Mesendoderm (in vitro differentiated cells): Measurements from ENCODE around the gene ZSWIM8. TPM values are rescaled to one million over a fixed set of nuclear protein-coding genes. Genes with fewer than 3 reads are reported as not detected.

Experiments used
- DNase-seq: peaks from one replicate; pipeline ENCODE4 v3.0.0; 2013
- H2AK5ac ChIP-seq: 2 replicates; pipeline ENCODE4 v1.6.1; 2013; ENCODE audit warnings: low read length, inconsistent platforms
- H2BK120ac ChIP-seq: 2 replicates; pipeline ENCODE4 v1.6.1; 2013; ENCODE audit warnings: low read depth, mild to moderate bottlenecking, low read length, moderate library complexity, mixed read lengths
- H2BK15ac ChIP-seq: replicated peaks from 2 replicates; pipeline ENCODE4 v1.6.1; 2013; ENCODE audit warnings: low read depth, mild to moderate bottlenecking, moderate library complexity
- H2BK5ac ChIP-seq: 2 replicates; pipeline ENCODE4 v1.6.1; 2013; ENCODE audit warnings: low read length, inconsistent platforms
- H3K18ac ChIP-seq: 2 replicates; pipeline ENCODE4 v1.6.1; 2013; ENCODE audit warnings: mild to moderate bottlenecking, low read length, mixed read lengths
- H3K23ac ChIP-seq: one replicate; pipeline ENCODE4 v1.6.1; 2013; ENCODE audit warnings: low read length
- H3K27ac ChIP-seq: 2 replicates; pipeline ENCODE4 v1.5.1; 2013; ENCODE audit warnings: low read depth, mild to moderate bottlenecking, inconsistent platforms, low read length, moderate library complexity
- H3K27me3 ChIP-seq: 2 replicates; pipeline ENCODE4 v1.6.1; 2013; ENCODE audit warnings: low read length, control low read depth, mild to moderate bottlenecking, inconsistent platforms; ENCODE audit not compliant: insufficient read depth, poor library complexity
- H3K36me3 ChIP-seq: 2 replicates; pipeline ENCODE4 v1.6.1; 2013; ENCODE audit warnings: low read length, inconsistent platforms; ENCODE audit not compliant: control insufficient read depth, insufficient read depth
- H3K4ac ChIP-seq: one replicate; pipeline ENCODE4 v1.6.1; 2013; ENCODE audit warnings: low read depth, mild to moderate bottlenecking, low read length, moderate library complexity
- H3K4me1 ChIP-seq: 2 replicates; pipeline ENCODE4 v1.6.1; 2013; ENCODE audit warnings: low read depth, low read length, inconsistent platforms; ENCODE audit not compliant: control insufficient read depth
- H3K4me2 ChIP-seq: 2 replicates; pipeline ENCODE4 v1.6.1; 2013; ENCODE audit warnings: low read length
- H3K4me3 ChIP-seq: 2 replicates; pipeline ENCODE4 v1.5.1; 2013; ENCODE audit warnings: mild to moderate bottlenecking, low read length
- H3K56ac ChIP-seq: one replicate; pipeline ENCODE4 v1.6.1; 2013; ENCODE audit warnings: low read length
- H3K79me1 ChIP-seq: 2 replicates; pipeline ENCODE4 v1.6.1; 2013; ENCODE audit warnings: low read length, inconsistent platforms
- H3K79me2 ChIP-seq: 2 replicates; pipeline ENCODE4 v1.6.1; 2013; ENCODE audit warnings: mild to moderate bottlenecking, low read length; ENCODE audit not compliant: control insufficient read depth, insufficient read depth
- H3K9ac ChIP-seq: 2 replicates; pipeline ENCODE4 v1.6.1; 2013; ENCODE audit warnings: low read length, inconsistent platforms
- H4K5ac ChIP-seq: one replicate; pipeline ENCODE4 v1.6.1; 2013; ENCODE audit warnings: low read length
- H4K8ac ChIP-seq: one replicate; pipeline ENCODE4 v1.6.1; 2013; ENCODE audit warnings: low read depth, mild to moderate bottlenecking, control low read depth, low read length, moderate library complexity
- WGBS: extraction: QIAGEN DNeasy Blood & Tissue Kit; methylation state at CpG from one replicate; pipeline ENCODE4 v1.1.7; 2013; ENCODE audit warnings: low lambda C conversion rate, missing lambda C conversion rate; ENCODE audit not compliant: insufficient coverage; ENCODE audit errors: extremely low coverage; 5-methylcytosine and 5-hydroxymethylcytosine counted together
- small RNA-seq: library from polyadenylated mRNA; stranded (forward); fragments of <200 nt; extraction: miRNeasy Mini kit (QIAGEN cat#:217004); gene quantifications from one replicate; pipeline ENCODE3, GENCODE V24; 2013; ENCODE audit not compliant: insufficient read depth

The ZSWIM8 gene

GRCh38 chr10:73848821-73849489, 63.5 kb downstream of the ZSWIM8 start:
- no peak overlapping the region for H3K18ac ChIP-seq
- no peak overlapping the region for H2AK5ac ChIP-seq
- no peak overlapping the region for H4K5ac ChIP-seq
- WGBS = no CpG with 5 or more reads among the region's 17 CpGs
- no peak overlapping the region for H2BK5ac ChIP-seq
- peaks cover 7% of the 10 kb centered on the region for H3K36me3 ChIP-seq
- H3K4me3 ChIP-seq = no peak overlapping the region
- H2BK120ac ChIP-seq = no peak overlapping the region
- H3K9ac ChIP-seq = no peak overlapping the region
- peaks cover 3% of the 10 kb centered on the region for H3K79me1 ChIP-seq
- no peak overlapping the region for H3K56ac ChIP-seq
- H4K8ac ChIP-seq = no peak overlapping the region
- H3K4me1 ChIP-seq = peaks cover 6% of the 10 kb centered on the region
- H3K4me2 ChIP-seq = no peak overlapping the region
- H3K27me3 ChIP-seq = no peaks in the 10 kb centered on the region
- DNase-seq = peak; percentile 83
- H2BK15ac ChIP-seq = no peak overlapping the region
- H3K79me2 ChIP-seq = no peaks in the 10 kb centered on the region
- no peak overlapping the region for H3K23ac ChIP-seq
- no peak overlapping the region for H3K27ac ChIP-seq
- H3K4ac ChIP-seq = no peak overlapping the region

DNA sequence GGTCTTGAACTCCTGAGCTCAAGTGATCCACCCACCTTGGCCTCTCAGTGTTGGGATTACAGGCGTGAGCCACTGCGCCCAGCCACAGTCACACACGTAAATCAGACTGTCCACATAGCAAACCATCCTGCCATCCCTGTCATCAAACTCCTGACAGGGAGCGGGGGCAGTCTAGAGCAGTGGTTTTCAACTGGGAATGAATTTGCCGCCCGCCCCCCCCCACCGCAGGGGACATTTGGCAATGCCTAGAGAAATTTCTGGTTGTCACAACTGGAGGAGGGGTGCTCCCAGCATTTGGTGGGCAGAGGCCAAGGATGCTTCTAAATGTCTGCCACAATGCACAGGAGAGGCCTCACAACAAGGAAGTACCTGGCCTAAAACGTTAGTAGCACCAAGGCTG, 64.8 kb downstream of the ZSWIM8 start:
- Histone ChIP-seq H3K4me3 (no peak overlapping the region), H3K4me2 (no peak overlapping the region), H3K27me3 (no peaks in the 10 kb centered on the region), H3K27ac (no peak overlapping the region), H3K56ac (no peak overlapping the region), H3K4me1 (peaks cover 6% of the 10 kb centered on the region), H3K9ac (no peak overlapping the region), H3K79me1 (peaks cover 3% of the 10 kb centered on the region), H3K4ac (no peak overlapping the region), H2BK5ac (no peak overlapping the region), H2AK5ac (no peak overlapping the region), H4K8ac (no peak overlapping the region), H4K5ac (no peak overlapping the region), H3K18ac (no peak overlapping the region), H3K79me2 (no peaks in the 10 kb centered on the region), H2BK15ac (no peak overlapping the region), H3K23ac (no peak overlapping the region), H3K36me3 (peaks cover 7% of the 10 kb centered on the region), H2BK120ac (no peak overlapping the region)
- DNase-seq = no peak
- WGBS = no CpG with 5 or more reads among the region's 8 CpGs

- H3K4me1 ChIP-seq = peaks cover 6% of the 10 kb centered on the region
- peak overlapping the region; percentile 25 for H3K27ac ChIP-seq
- H3K4me3 ChIP-seq = no peak overlapping the region
- no CpG with 5 or more reads among the region's 15 CpGs for WGBS
- peaks cover 7% of the 10 kb centered on the region for H3K36me3 ChIP-seq
- no peaks in the 10 kb centered on the region for H3K79me2 ChIP-seq
- H2BK120ac ChIP-seq = no peak overlapping the region
- no peak overlapping the region for H3K23ac ChIP-seq
- no peak overlapping the region for H4K5ac ChIP-seq
- H3K9ac ChIP-seq = peak overlapping the region; percentile 2
- no peak overlapping the region for H2BK15ac ChIP-seq
- H3K79me1 ChIP-seq = peaks cover 3% of the 10 kb centered on the region
- no peak overlapping the region for H4K8ac ChIP-seq
- peak; percentile 92 for DNase-seq
- no peak overlapping the region for H2BK5ac ChIP-seq
- no peak overlapping the region for H3K4ac ChIP-seq
- peak overlapping the region; percentile 17 for H3K56ac ChIP-seq
- no peaks in the 10 kb centered on the region for H3K27me3 ChIP-seq
- no peak overlapping the region for H2AK5ac ChIP-seq
- no peak overlapping the region for H3K4me2 ChIP-seq
- H3K18ac ChIP-seq = peak overlapping the region; percentile 2
Observed at GRCh38 chr10:73850863-73851461, 65.6 kb downstream of the ZSWIM8 start.

Small RNA genes lying within 50 kb of the gene (small RNA-seq; reads per million reads assigned to genes)
- gene AC022400.4 (not detected), gene AC022400.9 (not detected), gene ZSWIM8-AS1 (not detected)
